Stimulated activated CD4-positive, alpha-beta T cell treated with anti-CD3 and anti-CD28 coated beads, Interleukin-2, amount 100 ng/mL, for 4 hours (primary cell): Measurements from ENCODE around the gene KLRC2.
"Not testable (repeated sequence)": the region's sequence is repeated elsewhere in the genome, so short reads cannot be mapped to it uniquely, and the experiment has no call there.

Source experiments
- DNase-seq: peaks from one replicate; pipeline ENCODE4 v3.0.0-alpha.2; 2020; ENCODE audit warnings: low read depth

The KLRC2 gene

GRCh38 chr12:10435816-10436215 is at the start of gene KLRC2:
TSS of gene KLRC2 (minus strand) at chr12:10436010. CDS start at chr12:10435986, 24 bp downstream.
- DNase-seq = not testable (repeated sequence)

- DNase-seq = not testable (repeated sequence)
Measured at GRCh38 chr12:10481901-10482300, 46.1 kb upstream of the KLRC2 start.

- not testable (repeated sequence) for DNase-seq
Measured at GRCh38 chr12:10472808-10473207, 37.0 kb upstream of the KLRC2 start.

GRCh38 chr12:10469701-10470100 is 33.9 kb upstream of the KLRC2 start:
- DNase-seq = no peak

GRCh38 chr12:10466311-10466710 is 30.5 kb upstream of the KLRC2 start:
- DNase-seq = no peak

GRCh38 chr12:10457760-10458159 is 21.9 kb upstream of the KLRC2 start:
- DNase-seq = no peak

- no peak for DNase-seq
Measured at GRCh38 chr12:10456856-10457255, 21.0 kb upstream of the KLRC2 start.

- DNase-seq = no peak
Measured at GRCh38 chr12:10455766-10456165, 20.0 kb upstream of the KLRC2 start.

GRCh38 chr12:10454531-10454930 is 18.7 kb upstream of the KLRC2 start:
- DNase-seq = no peak

- no peak for DNase-seq
Measured at GRCh38 chr12:10453156-10453555, 17.3 kb upstream of the KLRC2 start, which contains the start of gene KLRC1. TSS of gene KLRC1 (minus strand) at chr12:10453377. CDS start at chr12:10451156, 2,221 bp downstream.

- no peak for DNase-seq
Measured at GRCh38 chr12:10448236-10448635, 12.4 kb upstream of the KLRC2 start.

- DNase-seq = not testable (repeated sequence)
Measured at GRCh38 chr12:10446052-10446451, 10.2 kb upstream of the KLRC2 start.

- not testable (repeated sequence) for DNase-seq
Measured at GRCh38 chr12:10441144-10441543, 5.3 kb upstream of the KLRC2 start.

- not testable (repeated sequence) for DNase-seq
Measured at GRCh38 chr12:10439608-10440274, 3.9 kb upstream of the KLRC2 start.

- DNase-seq = not testable (repeated sequence)
Measured at GRCh38 chr12:10437601-10438000, 1.8 kb upstream of the KLRC2 start.

- not testable (repeated sequence) for DNase-seq
Measured at GRCh38 chr12:10430623-10431022, 5.2 kb downstream of the KLRC2 start.

GRCh38 chr12:10425938-10426337 is 9.9 kb downstream of the KLRC2 start:
- not testable (repeated sequence) for DNase-seq

GRCh38 chr12:10424260-10424899 is 11.4 kb downstream of the KLRC2 start:
- DNase-seq = not testable (repeated sequence)

GRCh38 chr12:10422159-10422558 is 13.7 kb downstream of the KLRC2 start:
- not testable (repeated sequence) for DNase-seq

- DNase-seq = not testable (repeated sequence)
Measured at GRCh38 chr12:10420334-10420733, 15.5 kb downstream of the KLRC2 start, which contains the start of gene KLRC3. TSS of gene KLRC3 (minus strand) at chr12:10420595. CDS start at chr12:10420550, 45 bp downstream.

- DNase-seq = no peak
Measured at GRCh38 chr12:10409392-10409791, 26.4 kb downstream of the KLRC2 start, which contains the start of gene KLRC4. TSS of gene KLRC4 (minus strand) at chr12:10409757. CDS start at chr12:10409575, 182 bp downstream.

- DNase-seq = no peak
Measured at GRCh38 chr12:10408842-10409241, 27.0 kb downstream of the KLRC2 start.

GRCh38 chr12:10406725-10407124 is 29.1 kb downstream of the KLRC2 start:
- no peak for DNase-seq
